Ishikawa (cell line): Measurements from ENCODE around the gene CD151.

Source experiments
- CEBPB ChIP-seq: IDR thresholded peaks from 2 replicates; pipeline ENCODE4 v1.6.1; 2012
- EGR1 ChIP-seq: IDR thresholded peaks from 2 replicates; pipeline ENCODE4 v1.6.1; 2012
- EP300 ChIP-seq: IDR thresholded peaks from 2 replicates; pipeline ENCODE4 v1.6.1; 2012; ENCODE audit warnings: borderline replicate concordance
- FOXM1 ChIP-seq: IDR thresholded peaks from 2 replicates; pipeline ENCODE4 v1.6.1; 2012; ENCODE audit warnings: low read depth, borderline replicate concordance
- RAD21 ChIP-seq: IDR thresholded peaks from 2 replicates; pipeline ENCODE4 v1.6.1; 2012; ENCODE audit warnings: low read depth
- REST ChIP-seq: IDR thresholded peaks from 2 replicates; pipeline ENCODE4 v1.6.1; 2012; ENCODE audit warnings: low read depth, mild to moderate bottlenecking
- TAF1 ChIP-seq: IDR thresholded peaks from 2 replicates; pipeline ENCODE4 v1.6.1; 2012; ENCODE audit warnings: low read depth, mild to moderate bottlenecking
- TCF12 ChIP-seq: IDR thresholded peaks from 2 replicates; pipeline ENCODE4 v1.6.1; 2012; ENCODE audit warnings: low read depth
- TEAD4 ChIP-seq: IDR thresholded peaks from 2 replicates; pipeline ENCODE4 v1.6.1; 2012
- YY1 ChIP-seq: IDR thresholded peaks from 2 replicates; pipeline ENCODE4 v1.6.1; 2012; ENCODE audit warnings: low read depth
- ZBTB7A ChIP-seq: IDR thresholded peaks from 2 replicates; pipeline ENCODE4 v1.6.1; 2012; ENCODE audit warnings: low read depth
- TF ChIP-seq, protein P1 (sequence below): IDR thresholded peaks from 2 replicates; pipeline ENCODE4 v1.6.1; 2012

GRCh38 chr11:823441-824291 lies 9.1 kb upstream of the CD151 start:
- TF ChIP-seq, protein P1, sequence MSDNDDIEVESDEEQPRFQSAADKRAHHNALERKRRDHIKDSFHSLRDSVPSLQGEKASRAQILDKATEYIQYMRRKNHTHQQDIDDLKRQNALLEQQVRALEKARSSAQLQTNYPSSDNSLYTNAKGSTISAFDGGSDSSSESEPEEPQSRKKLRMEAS, result no peak
- TF ChIP-seq REST (no peak), RAD21 (no peak), CEBPB (no peak), EGR1 (no peak), TAF1 (no peak), TEAD4 (no peak), EP300 (no peak), FOXM1 (no peak), ZBTB7A (no peak), TCF12 (no peak), YY1 (no peak)
